Nephron progenitor cell (in vitro differentiated cells): Measurements from ENCODE around the gene FBXO31.

Experiments
- DNase-seq: peaks from one replicate; pipeline ENCODE4 v3.0.0; 2021
- H3K27ac Mint-ChIP-seq: 2 replicates; pipeline ENCODE4 v1.8.0; 2021; ENCODE audit warnings: mild to moderate bottlenecking, moderate library complexity, mixed read lengths
- H3K27me3 Mint-ChIP-seq: 2 replicates; pipeline ENCODE4 v1.8.0; 2021; ENCODE audit warnings: mild to moderate bottlenecking, low read depth, mixed read lengths; ENCODE audit not compliant: poor library complexity
- H3K36me3 Mint-ChIP-seq: 2 replicates; pipeline ENCODE4 v1.8.0; 2021; ENCODE audit warnings: low read depth, mixed read lengths
- H3K4me1 Mint-ChIP-seq: 2 replicates; pipeline ENCODE4 v1.8.0; 2021; ENCODE audit warnings: mixed read lengths
- H3K4me3 Mint-ChIP-seq: 2 replicates; pipeline ENCODE4 v1.8.0; 2021; ENCODE audit warnings: mild to moderate bottlenecking, moderate library complexity, mixed read lengths
- H3K9me3 Mint-ChIP-seq: 2 replicates; pipeline ENCODE4 v1.8.0; 2021; ENCODE audit warnings: mild to moderate bottlenecking, moderate library complexity, mixed read lengths
- TF ChIP-seq, protein P1 (sequence below): fragments of 200-600 bp; sonication (generic); IDR thresholded peaks from 2 replicates; pipeline ENCODE4 v1.5.0; 2021; ENCODE audit warnings: antibody characterized with exemption

FBXO31 gene

DNA sequence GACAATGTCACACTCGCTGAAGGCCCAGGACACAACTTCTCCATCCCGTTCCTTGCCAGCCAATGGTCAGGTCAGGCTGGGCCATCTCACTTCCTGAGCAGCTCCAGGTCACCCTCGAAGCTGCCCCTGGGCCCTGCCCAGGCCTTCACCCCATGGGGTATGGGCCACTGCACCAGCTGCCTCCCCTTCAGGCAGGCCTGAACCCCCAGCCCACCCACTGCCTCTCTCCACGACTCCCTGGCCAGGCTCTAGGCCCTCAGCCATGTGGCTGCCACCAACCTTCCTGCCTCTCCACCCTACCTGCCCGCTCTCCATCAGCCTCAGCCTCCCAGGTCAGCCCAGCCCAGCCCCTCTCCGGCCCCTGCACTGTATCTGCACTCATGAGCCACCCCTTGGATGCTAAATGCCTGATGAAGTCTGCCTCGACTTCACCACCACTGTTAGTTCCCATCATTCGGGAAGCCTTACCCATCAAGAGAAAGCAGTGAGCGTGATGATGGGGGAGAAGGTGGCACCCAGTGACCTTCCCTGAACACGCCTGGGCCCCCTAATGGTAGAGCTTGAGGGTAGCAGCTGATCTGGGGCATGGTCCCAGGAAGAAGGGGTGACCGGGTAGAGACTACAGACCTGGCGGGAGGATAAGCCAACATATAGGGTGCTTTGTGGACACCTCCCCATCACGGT is 35.5 kb downstream of the FBXO31 start:
- Mint-ChIP-seq H3K36me3 (peaks cover 23% of the 10 kb centered on the region), H3K4me3 (no peak overlapping the region), H3K27ac (peak overlapping the region; percentile 88), H3K4me1 (peaks cover 70% of the 10 kb centered on the region), H3K27me3 (peaks cover 5% of the 10 kb centered on the region), H3K9me3 (no peaks in the 10 kb centered on the region)
- TF ChIP-seq, protein P1, sequence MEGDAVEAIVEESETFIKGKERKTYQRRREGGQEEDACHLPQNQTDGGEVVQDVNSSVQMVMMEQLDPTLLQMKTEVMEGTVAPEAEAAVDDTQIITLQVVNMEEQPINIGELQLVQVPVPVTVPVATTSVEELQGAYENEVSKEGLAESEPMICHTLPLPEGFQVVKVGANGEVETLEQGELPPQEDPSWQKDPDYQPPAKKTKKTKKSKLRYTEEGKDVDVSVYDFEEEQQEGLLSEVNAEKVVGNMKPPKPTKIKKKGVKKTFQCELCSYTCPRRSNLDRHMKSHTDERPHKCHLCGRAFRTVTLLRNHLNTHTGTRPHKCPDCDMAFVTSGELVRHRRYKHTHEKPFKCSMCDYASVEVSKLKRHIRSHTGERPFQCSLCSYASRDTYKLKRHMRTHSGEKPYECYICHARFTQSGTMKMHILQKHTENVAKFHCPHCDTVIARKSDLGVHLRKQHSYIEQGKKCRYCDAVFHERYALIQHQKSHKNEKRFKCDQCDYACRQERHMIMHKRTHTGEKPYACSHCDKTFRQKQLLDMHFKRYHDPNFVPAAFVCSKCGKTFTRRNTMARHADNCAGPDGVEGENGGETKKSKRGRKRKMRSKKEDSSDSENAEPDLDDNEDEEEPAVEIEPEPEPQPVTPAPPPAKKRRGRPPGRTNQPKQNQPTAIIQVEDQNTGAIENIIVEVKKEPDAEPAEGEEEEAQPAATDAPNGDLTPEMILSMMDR, result no peak
- no peak for DNase-seq

DNA sequence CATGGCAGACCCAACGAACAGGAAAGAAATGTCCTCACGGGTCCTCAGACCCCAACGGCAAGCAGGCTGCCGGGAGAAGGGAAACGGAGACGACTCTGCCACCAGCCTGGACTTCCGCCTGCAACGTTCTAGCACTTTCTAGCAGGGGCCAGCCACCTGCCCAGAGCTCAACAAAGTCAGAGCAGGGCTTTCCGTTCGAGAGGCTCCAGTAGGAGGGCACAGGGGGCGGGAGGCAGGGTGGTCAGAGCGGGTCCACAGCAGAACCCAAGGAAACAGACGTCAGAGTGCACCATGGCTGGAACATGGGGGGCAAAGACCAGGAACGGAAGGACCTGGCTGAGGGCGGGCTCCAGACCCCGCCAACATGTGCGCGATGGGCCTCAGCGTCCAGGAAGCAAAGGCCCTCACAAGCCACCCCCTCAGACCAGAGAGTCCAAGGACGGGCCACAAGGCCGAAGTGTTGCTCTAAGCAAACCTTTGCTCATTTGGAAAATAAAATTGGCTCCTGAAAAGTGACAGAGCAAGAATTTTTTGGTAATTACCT is 37.0 kb downstream of the FBXO31 start:
- no peak overlapping the region for H3K4me3 Mint-ChIP-seq
- TF ChIP-seq, protein P1, result no peak
- H3K36me3 Mint-ChIP-seq, result peaks cover 26% of the 10 kb centered on the region
- peak overlapping the region; percentile 76 for H3K27ac Mint-ChIP-seq
- H3K4me1 Mint-ChIP-seq, result peaks cover 65% of the 10 kb centered on the region
- no peak for DNase-seq
- H3K9me3 Mint-ChIP-seq, result no peaks in the 10 kb centered on the region
- peaks cover 8% of the 10 kb centered on the region for H3K27me3 Mint-ChIP-seq

GRCh38 chr16:87345726-87346424 is 37.7 kb downstream of the FBXO31 start:
- TF ChIP-seq, protein P1, result no peak
- Mint-ChIP-seq H3K4me1 (peaks cover 58% of the 10 kb centered on the region), H3K36me3 (peaks cover 30% of the 10 kb centered on the region), H3K9me3 (no peaks in the 10 kb centered on the region), H3K4me3 (peak overlapping the region; percentile 61), H3K27me3 (peaks cover 8% of the 10 kb centered on the region), H3K27ac (peak overlapping the region; percentile 76)
- DNase-seq, result peak; percentile 25

- no peaks in the 10 kb centered on the region for H3K9me3 Mint-ChIP-seq
- peaks cover 37% of the 10 kb centered on the region for H3K36me3 Mint-ChIP-seq
- peak overlapping the region; percentile 76 for H3K27ac Mint-ChIP-seq
- H3K27me3 Mint-ChIP-seq, result peaks cover 8% of the 10 kb centered on the region
- H3K4me3 Mint-ChIP-seq, result no peak overlapping the region
- TF ChIP-seq, protein P1, result no peak
- DNase-seq, result no peak
- peaks cover 50% of the 10 kb centered on the region for H3K4me1 Mint-ChIP-seq
Observed at GRCh38 chr16:87344931-87345631, 38.5 kb downstream of the FBXO31 start.

- no peaks in the 10 kb centered on the region for H3K9me3 Mint-ChIP-seq
- H3K27me3 Mint-ChIP-seq, result peaks cover 8% of the 10 kb centered on the region
- H3K4me3 Mint-ChIP-seq, result no peak overlapping the region
- DNase-seq, result no peak
- peak overlapping the region; percentile 61 for H3K27ac Mint-ChIP-seq
- peaks cover 45% of the 10 kb centered on the region for H3K4me1 Mint-ChIP-seq
- H3K36me3 Mint-ChIP-seq, result peaks cover 40% of the 10 kb centered on the region
- TF ChIP-seq, protein P1, result no peak
Observed at GRCh38 chr16:87344165-87344930, 39.2 kb downstream of the FBXO31 start.
